Activated B cell treated with CpG ODN at 0.5 μM for 24 hours (primary cell): ENCODE results near the gene NTHL1. TPM values are rescaled to one million over a fixed set of nuclear protein-coding genes. Genes with fewer than 3 reads are reported as not detected.

Experiments used
- ATAC-seq: fragments of 200-7000 bp; cut with Tn5 transposase; one replicate; pipeline ENCODE4 v1.10.0; 2021; ENCODE audit warnings: low read depth, mild to moderate bottlenecking, moderate library complexity
- CTCF ChIA-PET: fragments of 350-600 bp; sonication (Branson Sonifier 250); formaldehyde crosslinking; loops from one replicate; lab custom pipeline; 2021; ENCODE audit warnings: antibody characterized with exemption; lab: Charles Lee
- POLR2A ChIA-PET: fragments of 350-600 bp; sonication (Branson Sonifier 250); formaldehyde crosslinking; loops from one replicate; lab custom pipeline; 2021; ENCODE audit warnings: antibody characterized with exemption; lab: Charles Lee
- DNase-seq: peaks from one replicate; pipeline ENCODE4 v3.0.0; 2022
- H3K27ac Mint-ChIP-seq: one replicate; pipeline ENCODE4 v1.8.0; 2020; ENCODE audit warnings: mixed read lengths
- H3K27me3 Mint-ChIP-seq: one replicate; pipeline ENCODE4 v1.8.0; 2021; ENCODE audit warnings: mixed read lengths
- H3K36me3 Mint-ChIP-seq: one replicate; pipeline ENCODE4 v1.8.0; 2021; ENCODE audit warnings: low read depth, mixed read lengths
- H3K4me1 Mint-ChIP-seq: one replicate; pipeline ENCODE4 v1.8.0; 2021; ENCODE audit warnings: mixed read lengths
- H3K4me3 Mint-ChIP-seq: one replicate; pipeline ENCODE4 v1.8.0; 2020; ENCODE audit warnings: mild to moderate bottlenecking, mixed read lengths
- H3K9me3 Mint-ChIP-seq: one replicate; pipeline ENCODE4 v1.8.0; 2020; ENCODE audit warnings: mixed read lengths
- CTCF ChIP-seq: fragments of 200-600 bp; IDR thresholded peaks from one replicate; pipeline ENCODE4 v1.8.0; 2022; ENCODE audit warnings: antibody characterized with exemption, mild to moderate bottlenecking
- intact Hi-C: fragments of 100-400 bp; cut with micrococcal nuclease; formaldehyde crosslinking; loops from one replicate; pipeline ENCODE4 v1.15.1; 2024
- total RNA-seq: library from RNA; stranded (reverse); gene quantifications from 2 replicates; pipeline ENCODE4 v1.2.3, GENCODE V29; 2022

The NTHL1 gene
- total RNA-seq, 1 donor from 2014 or later, result 10.5 TPM

DNA sequence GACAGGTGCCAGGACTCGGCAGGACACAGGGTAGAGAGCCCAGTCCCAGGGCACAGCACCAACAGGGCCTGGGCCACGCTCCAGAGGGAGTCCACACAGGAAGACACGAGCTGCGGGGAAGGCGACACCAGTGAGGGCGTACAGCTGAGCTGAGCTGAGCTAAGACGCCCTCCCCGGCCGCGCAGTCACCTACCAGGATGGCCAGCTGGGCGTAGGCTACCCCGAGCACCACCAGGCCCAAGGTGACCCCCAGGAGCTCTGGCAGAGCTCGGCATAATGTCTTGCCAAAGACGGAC lies 42.8 kb upstream of the NTHL1 start:
- TF ChIP-seq CTCF, result no peak
- no peak for DNase-seq
- POLR2A ChIA-PET, result no interaction called here
- Mint-ChIP-seq H3K9me3 (no peaks in the 10 kb centered on the region), H3K4me3 (no peak overlapping the region), H3K4me1 (peaks cover 6% of the 10 kb centered on the region), H3K27me3 (no peaks in the 10 kb centered on the region), H3K27ac (no peak overlapping the region), H3K36me3 (peaks cover 52% of the 10 kb centered on the region)
- intact Hi-C loops, result no loop called here
- CTCF ChIA-PET, result no interaction called here
- ATAC-seq, result no peak

DNA sequence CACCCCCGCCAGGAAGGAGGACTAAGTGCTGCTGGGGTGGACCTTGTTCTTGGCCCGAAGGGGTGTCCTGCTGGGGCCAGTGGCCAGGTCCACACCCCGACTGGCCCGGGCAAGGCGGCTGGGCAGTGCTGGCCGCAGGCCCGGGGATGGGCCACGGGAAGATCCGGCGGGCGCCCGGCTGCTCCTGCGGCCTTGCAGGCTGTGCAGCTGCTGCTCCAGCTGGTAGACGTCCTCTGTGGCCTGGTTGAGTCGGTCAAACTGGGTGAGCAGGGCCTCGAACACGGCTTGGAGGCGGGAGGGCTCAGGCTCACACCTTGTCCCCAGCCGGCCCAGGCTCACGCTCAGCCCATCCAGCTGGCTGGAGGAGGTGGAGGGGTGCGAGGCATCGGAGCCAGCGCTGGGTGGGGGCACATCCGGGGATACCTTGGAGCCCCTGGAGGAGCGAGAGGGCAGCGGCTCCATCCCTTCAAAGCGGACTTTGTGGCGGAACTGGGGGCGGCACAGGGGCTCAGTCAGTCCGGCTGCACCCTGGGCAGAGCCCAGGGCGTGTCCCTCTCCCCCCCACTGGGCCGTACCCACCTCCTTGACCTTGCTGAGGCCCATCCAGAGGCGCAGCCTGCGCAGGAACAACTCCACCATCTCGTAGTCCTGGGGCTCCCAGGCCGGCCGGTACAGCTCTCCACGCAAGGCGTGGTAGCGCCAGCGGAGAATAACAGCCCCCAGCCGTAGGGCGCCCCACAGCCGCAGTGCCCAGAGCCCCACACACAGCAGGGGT lies 42.3 kb upstream of the NTHL1 start:
- CTCF ChIA-PET, result no interaction called here

GRCh38 chr16:2088759-2089358 lies 41.2 kb upstream of the NTHL1 start:
- no peak overlapping the region for H3K27ac Mint-ChIP-seq
- intact Hi-C loops, result no loop called here
- H3K27me3 Mint-ChIP-seq, result no peaks in the 10 kb centered on the region
- ATAC-seq, result no peak
- ChIA-PET POLR2A (no interaction called here), CTCF (no interaction called here)
- no peaks in the 10 kb centered on the region for H3K9me3 Mint-ChIP-seq
- no peak for DNase-seq
- H3K4me1 Mint-ChIP-seq, result peaks cover 6% of the 10 kb centered on the region
- no peak overlapping the region for H3K4me3 Mint-ChIP-seq
- H3K36me3 Mint-ChIP-seq, result peaks cover 45% of the 10 kb centered on the region
- TF ChIP-seq CTCF, result no peak

More for the DNA sequence above, 42.3 kb upstream of the NTHL1 start:
- H3K4me3 Mint-ChIP-seq, result no peak overlapping the region
- no peak for TF ChIP-seq CTCF
- POLR2A ChIA-PET, result interaction anchor here (0.6 kb wide), 1 partner anchor 31 kb away, joined by 5 read pairs; no protein-coding TSS in a partner anchor
- DNase-seq (no peak), ATAC-seq (no peak)
- intact Hi-C loops, result no loop called here
- H3K27me3 Mint-ChIP-seq, result no peaks in the 10 kb centered on the region
- H3K9me3 Mint-ChIP-seq, result no peaks in the 10 kb centered on the region
- H3K27ac Mint-ChIP-seq, result no peak overlapping the region
- peaks cover 48% of the 10 kb centered on the region for H3K36me3 Mint-ChIP-seq
- peaks cover 6% of the 10 kb centered on the region for H3K4me1 Mint-ChIP-seq

GRCh38 chr16:2087748-2088631 lies 40.4 kb upstream of the NTHL1 start:
- Mint-ChIP-seq H3K4me1 (peaks cover 6% of the 10 kb centered on the region), H3K4me3 (no peak overlapping the region), H3K27ac (no peak overlapping the region), H3K36me3 (peaks cover 47% of the 10 kb centered on the region), H3K9me3 (no peaks in the 10 kb centered on the region), H3K27me3 (no peaks in the 10 kb centered on the region)
- POLR2A ChIA-PET, result no interaction called here
- DNase-seq, result no peak
- intact Hi-C loops, result no loop called here
- CTCF ChIA-PET, result no interaction called here
- TF ChIP-seq CTCF, result no peak
- ATAC-seq, result no peak
